WTC11 (cell line): ENCODE data around the gene C1D. TPM values are rescaled to one million over a fixed set of nuclear protein-coding genes. Genes with fewer than 3 reads are reported as not detected.

Experiments used
- ATAC-seq: fragments of 200-7000 bp; cut with Tn5 transposase; 2 replicates; pipeline ENCODE4 v1.10.0; 2021; ENCODE audit warnings: mild to moderate bottlenecking, moderate library complexity
- CTCF ChIA-PET: fragments of 300-600 bp; sonication (Branson Sonifier 250); formaldehyde crosslinking; loops from one replicate; lab custom pipeline; 2021; ENCODE audit warnings: antibody characterized with exemption; lab: Charles Lee
- POLR2A ChIA-PET: fragments of 350-600 bp; sonication (Branson Sonifier 250); formaldehyde crosslinking; loops from one replicate; lab custom pipeline; 2021; ENCODE audit warnings: antibody characterized with exemption; lab: Charles Lee
- DNase-seq: peaks from one replicate; pipeline ENCODE4 v3.0.0; 2021; ENCODE audit warnings: low spot score
- H3K27ac Mint-ChIP-seq: 2 replicates; pipeline ENCODE4 v1.8.0; 2021; ENCODE audit warnings: mixed read lengths
- H3K27me3 Mint-ChIP-seq: 2 replicates; pipeline ENCODE4 v1.8.0; 2021; ENCODE audit warnings: low read depth, mild to moderate bottlenecking, moderate library complexity, mixed read lengths
- H3K36me3 Mint-ChIP-seq: 2 replicates; pipeline ENCODE4 v1.8.0; 2021; ENCODE audit warnings: mixed read lengths
- H3K4me1 Mint-ChIP-seq: 2 replicates; pipeline ENCODE4 v1.8.0; 2022; ENCODE audit warnings: mixed read lengths
- H3K4me3 Mint-ChIP-seq: 2 replicates; pipeline ENCODE4 v1.8.0; 2021; ENCODE audit warnings: mild to moderate bottlenecking, moderate library complexity, mixed read lengths
- H3K9me3 Mint-ChIP-seq: 2 replicates; pipeline ENCODE4 v1.8.0; 2021; ENCODE audit warnings: mixed read lengths
- ARID4B ChIP-seq: sonication (generic); formaldehyde crosslinking; IDR thresholded peaks from 2 replicates; pipeline ENCODE4 v1.8.0; 2023; ENCODE audit warnings: missing genetic modification reagents, mild to moderate bottlenecking, borderline replicate concordance
- CREM ChIP-seq: sonication (generic); formaldehyde crosslinking; IDR thresholded peaks from 2 replicates; pipeline ENCODE4 v1.8.1; 2022; ENCODE audit warnings: mild to moderate bottlenecking, missing genetic modification reagents, moderate library complexity
- EMX1 ChIP-seq: fragments of 250-450 bp; sonication (Bioruptor Pico); IDR thresholded peaks from 2 replicates; pipeline ENCODE4 v1.8.0; 2021; ENCODE audit warnings: mild to moderate bottlenecking
- FOXJ3 ChIP-seq: sonication (generic); formaldehyde crosslinking; IDR thresholded peaks from 2 replicates; pipeline ENCODE4 v1.9.0; 2021; ENCODE audit warnings: missing genetic modification reagents, mild to moderate bottlenecking, borderline replicate concordance
- GTF2I ChIP-seq: fragments of 250-450 bp; sonication (Bioruptor Pico); conservative IDR thresholded peaks from 2 replicates; pipeline ENCODE4 v1.4.0; 2021; ENCODE audit warnings: mild to moderate bottlenecking
- IRF2 ChIP-seq: sonication (generic); formaldehyde crosslinking; IDR thresholded peaks from 2 replicates; pipeline ENCODE4 v1.8.0; 2022; ENCODE audit warnings: low read depth, missing genetic modification reagents, borderline replicate concordance
- JAZF1 ChIP-seq: fragments of 250-450 bp; sonication (Bioruptor Pico); IDR thresholded peaks from 2 replicates; pipeline ENCODE4 v1.9.0; 2021; ENCODE audit warnings: moderate library complexity, mild to moderate bottlenecking, inconsistent platforms
- JUN ChIP-seq: sonication (generic); formaldehyde crosslinking; IDR thresholded peaks from 2 replicates; pipeline ENCODE4 v1.8.0; 2023; ENCODE audit warnings: mild to moderate bottlenecking, missing genetic modification reagents
- KAT7 ChIP-seq: sonication (generic); formaldehyde crosslinking; IDR thresholded peaks from 2 replicates; pipeline ENCODE4 v1.8.1; 2023; ENCODE audit warnings: missing genetic modification reagents, mild to moderate bottlenecking, borderline replicate concordance
- PRDM15 ChIP-seq: sonication (generic); formaldehyde crosslinking; IDR thresholded peaks from 2 replicates; pipeline ENCODE4 v1.8.0; 2022; ENCODE audit warnings: missing genetic modification reagents
- ZNF416 ChIP-seq: fragments of 250-450 bp; sonication (Bioruptor Pico); IDR thresholded peaks from 2 replicates; pipeline ENCODE4 v1.9.0; 2021; ENCODE audit warnings: mild to moderate bottlenecking, inconsistent platforms
- ZNF423 ChIP-seq: fragments of 250-450 bp; sonication (Bioruptor Pico); IDR thresholded peaks from 2 replicates; pipeline ENCODE4 v2.1.2; 2022; ENCODE audit warnings: mild to moderate bottlenecking, moderate library complexity
- ZNF425 ChIP-seq: fragments of 250-450 bp; sonication (Bioruptor Pico); conservative IDR thresholded peaks from 2 replicates; pipeline ENCODE4 v1.9.0; 2021; ENCODE audit warnings: mild to moderate bottlenecking
- ZNF532 ChIP-seq: fragments of 250-450 bp; sonication (Bioruptor Pico); IDR thresholded peaks from 2 replicates; pipeline ENCODE4 v1.9.0; 2021; ENCODE audit warnings: mild to moderate bottlenecking, borderline replicate concordance
- ZNF671 ChIP-seq: fragments of 250-450 bp; sonication (Bioruptor Pico); IDR thresholded peaks from 2 replicates; pipeline ENCODE4 v1.8.0; 2021; ENCODE audit warnings: mild to moderate bottlenecking
- total RNA-seq: library from RNA; stranded (reverse); gene quantifications from 3 replicates; pipeline ENCODE4 v1.2.3, GENCODE V29; 2021

C1D gene
- total RNA-seq, 1 experiment from 2014 or later, result 21.0 TPM

- Mint-ChIP-seq H3K27ac (no peak overlapping the region), H3K9me3 (peaks cover 15% of the 10 kb centered on the region), H3K36me3 (no peaks in the 10 kb centered on the region; the same call in 1 of the 2 replicates), H3K27me3 (peaks cover 5% of the 10 kb centered on the region; the same call in 1 of the 2 replicates), H3K4me3 (no peak overlapping the region)
- ChIA-PET CTCF (interaction anchor here (0.8 to 1.8 kb wide), 3 partner anchors 14 to 21 kb away, joined by 3 to 6 read pairs (median 3); no protein-coding TSS in a partner anchor), POLR2A (no interaction called here)
- no peak for DNase-seq
- TF ChIP-seq ZNF423 (CRISPR knock-in tag) (no peak), KAT7 (no peak), ARID4B (no peak), GTF2I (CRISPR knock-in tag) (no peak), IRF2 (CRISPR knock-in tag) (no peak)
- TF ChIP-seq, all 79 proteins: peak for 0
- H3K4me1 Mint-ChIP-seq, result no peaks in the 10 kb centered on the region
- ATAC-seq, result no peak
These were observed 45.3 kb upstream of the C1D start for GRCh38 chr2:68108120-68108519.

GRCh38 chr2:68107475-68107874, 44.7 kb upstream of the C1D start:
- Mint-ChIP-seq H3K9me3 (peaks cover 15% of the 10 kb centered on the region), H3K4me3 (no peak overlapping the region), H3K36me3 (no peaks in the 10 kb centered on the region; the same call in 1 of the 2 replicates), H3K27me3 (peaks cover 5% of the 10 kb centered on the region; the same call in 1 of the 2 replicates), H3K4me1 (no peaks in the 10 kb centered on the region), H3K27ac (no peak overlapping the region)
- DNase-seq (no peak), ATAC-seq (no peak)
- ChIA-PET CTCF (no interaction called here), POLR2A (no interaction called here)
- no peak for TF ChIP-seq PRDM15

GRCh38 chr2:68104111-68104835, 41.5 kb upstream of the C1D start:
- peaks cover 5% of the 10 kb centered on the region; the same call in 1 of the 2 replicates for H3K27me3 Mint-ChIP-seq
- H3K4me1 Mint-ChIP-seq, result no peaks in the 10 kb centered on the region
- CTCF ChIA-PET, result no interaction called here
- POLR2A ChIA-PET, result no interaction called here
- no peak overlapping the region for H3K4me3 Mint-ChIP-seq
- DNase-seq (no peak), ATAC-seq (no peak)
- peaks cover 15% of the 10 kb centered on the region for H3K9me3 Mint-ChIP-seq
- no peaks in the 10 kb centered on the region; the same call in 1 of the 2 replicates for H3K36me3 Mint-ChIP-seq
- H3K27ac Mint-ChIP-seq, result no peak overlapping the region
- TF ChIP-seq ZNF425 (no peak), ZNF416 (CRISPR knock-in tag) (no peak), ZNF671 (CRISPR knock-in tag) (no peak), EMX1 (no peak), CREM (no peak), FOXJ3 (no peak), JUN (CRISPR knock-in tag) (no peak), ZNF532 (CRISPR knock-in tag) (no peak), JAZF1 (no peak)
